GM21619 (cell line): ENCODE results near the gene ZNF165.
"Not testable (repeated sequence)": the region's sequence is repeated elsewhere in the genome, so short reads cannot be mapped to it uniquely, and the experiment has no call there.

Source experiments
- ATAC-seq: cut with Tn5 transposase; IDR thresholded peaks from one replicate; pipeline ENCODE4 v1.9.1; 2021; ENCODE audit not compliant: unreplicated experiment

The ZNF165 gene

DNA sequence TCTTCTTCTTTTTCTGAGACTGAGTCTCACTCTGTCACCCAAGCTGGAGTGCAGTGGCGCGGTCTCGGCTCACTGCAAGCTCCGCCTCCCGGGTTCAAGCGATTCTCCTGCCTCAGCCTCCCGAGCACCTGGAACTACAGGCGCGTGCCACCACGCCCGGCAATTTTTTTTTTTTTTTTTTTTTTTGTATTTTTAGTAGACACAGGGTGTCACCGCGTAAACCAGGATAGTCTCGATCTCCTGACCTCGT, at the start of gene ZNF165:
TSS of gene ZNF165 (plus strand) at position 188 of the 250 bp plus-strand sequence. CDS start 4,913 bp downstream, outside the sequence.
- ATAC-seq = not testable (repeated sequence)

GRCh38 chr6:28053584-28053983, 26.8 kb upstream of the ZNF165 start:
- no peak for ATAC-seq

DNA sequence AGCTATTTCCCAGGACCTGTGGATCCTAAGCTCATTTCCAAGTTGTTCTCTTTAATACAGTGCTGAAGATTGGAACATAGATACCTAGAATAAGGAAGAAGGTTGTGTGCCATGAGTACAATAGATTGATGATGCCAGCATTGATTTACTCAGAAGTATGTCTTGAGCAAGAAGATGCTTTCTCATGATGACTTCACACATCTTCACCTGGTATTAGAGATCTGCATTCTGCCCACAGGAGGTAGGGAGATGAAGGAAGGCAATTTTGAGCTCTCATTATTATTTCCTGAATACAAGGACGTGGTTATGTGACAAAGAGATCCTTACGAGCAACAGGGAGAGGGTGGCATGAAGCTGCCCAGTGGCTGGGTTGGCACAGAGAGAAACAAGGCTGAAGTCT, 20.0 kb upstream of the ZNF165 start:
- ATAC-seq = no peak

DNA sequence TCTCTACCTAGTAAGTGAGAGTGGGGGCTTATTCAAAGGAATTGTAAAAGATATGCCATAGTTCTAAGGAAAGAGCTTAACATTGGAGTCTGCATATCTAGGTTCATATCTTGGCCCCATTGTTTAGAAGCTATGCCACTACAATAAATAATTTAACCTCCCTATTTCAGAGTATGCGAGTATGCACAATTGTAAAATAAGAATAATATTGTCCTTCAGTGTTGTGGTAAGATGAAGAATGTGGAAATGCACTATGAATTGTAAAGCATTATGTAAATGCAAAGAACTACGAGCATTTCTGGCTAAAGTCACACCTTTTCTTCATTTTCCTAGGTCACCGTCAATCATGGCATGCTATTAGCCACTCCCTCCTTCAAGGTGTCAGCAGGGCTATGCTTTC, 16.1 kb upstream of the ZNF165 start:
- ATAC-seq = no peak

GRCh38 chr6:28068067-28068466, 12.3 kb upstream of the ZNF165 start:
- no peak for ATAC-seq

DNA sequence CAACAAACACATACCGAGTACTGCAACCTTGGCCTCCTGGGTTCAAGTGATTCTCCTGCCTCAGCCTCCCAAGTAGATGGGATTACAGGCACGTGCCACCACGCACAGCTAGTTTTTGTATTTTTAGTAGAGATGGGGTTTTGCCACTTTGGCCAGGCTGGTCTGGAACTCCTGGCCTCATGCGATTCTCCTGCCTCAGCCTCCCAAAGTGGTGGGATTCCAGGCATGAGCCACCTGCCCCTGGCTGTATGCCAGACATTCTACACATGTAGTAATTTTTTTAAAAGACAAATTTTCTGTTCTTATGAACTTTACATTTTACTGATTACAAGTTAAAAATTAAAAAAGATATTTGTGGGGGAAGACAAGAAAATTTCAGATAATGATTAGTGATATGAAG, 9.4 kb upstream of the ZNF165 start:
- not testable (repeated sequence) for ATAC-seq

GRCh38 chr6:28078050-28078449, 2.3 kb upstream of the ZNF165 start:
- ATAC-seq = no peak

- no peak for ATAC-seq
Measured at GRCh38 chr6:28078836-28079235, 1.5 kb upstream of the ZNF165 start.

- peak; percentile 70 for ATAC-seq
Measured at GRCh38 chr6:28080631-28081485, 490 bp downstream of the ZNF165 start.

GRCh38 chr6:28081486-28081751, 1.1 kb downstream of the ZNF165 start:
- peak; percentile 50 for ATAC-seq

DNA sequence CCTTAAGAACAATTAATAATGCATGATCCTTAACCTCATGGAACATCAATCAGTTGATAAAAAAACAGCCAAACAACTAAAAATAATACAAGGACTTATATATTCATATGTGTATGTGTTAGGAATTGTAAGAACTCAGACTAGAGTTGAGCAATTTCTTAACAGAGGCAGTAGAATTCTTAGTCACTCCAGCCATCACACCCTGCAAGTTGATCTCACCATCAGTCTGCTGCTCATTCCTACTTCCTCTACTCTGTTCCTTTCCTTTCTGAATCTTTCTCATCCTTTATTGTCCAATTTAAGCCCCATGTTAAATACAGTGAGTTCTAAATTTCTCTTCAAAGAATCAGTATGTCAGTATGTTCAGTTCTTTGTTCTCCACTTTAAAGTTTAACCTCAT, 2.6 kb downstream of the ZNF165 start:
- no peak for ATAC-seq

DNA sequence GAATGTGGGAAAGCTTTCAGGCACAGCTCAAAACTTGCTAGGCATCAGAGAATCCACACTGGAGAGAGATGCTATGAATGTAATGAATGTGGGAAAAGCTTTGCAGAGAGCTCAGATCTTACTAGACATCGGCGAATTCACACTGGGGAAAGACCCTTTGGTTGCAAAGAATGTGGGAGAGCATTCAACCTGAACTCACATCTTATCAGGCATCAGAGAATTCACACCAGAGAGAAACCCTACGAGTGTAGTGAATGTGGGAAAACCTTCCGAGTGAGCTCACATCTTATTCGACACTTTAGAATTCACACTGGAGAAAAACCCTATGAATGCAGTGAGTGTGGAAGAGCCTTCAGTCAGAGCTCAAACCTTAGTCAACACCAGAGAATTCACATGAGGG, 8.7 kb downstream of the ZNF165 start:
- no peak for ATAC-seq

DNA sequence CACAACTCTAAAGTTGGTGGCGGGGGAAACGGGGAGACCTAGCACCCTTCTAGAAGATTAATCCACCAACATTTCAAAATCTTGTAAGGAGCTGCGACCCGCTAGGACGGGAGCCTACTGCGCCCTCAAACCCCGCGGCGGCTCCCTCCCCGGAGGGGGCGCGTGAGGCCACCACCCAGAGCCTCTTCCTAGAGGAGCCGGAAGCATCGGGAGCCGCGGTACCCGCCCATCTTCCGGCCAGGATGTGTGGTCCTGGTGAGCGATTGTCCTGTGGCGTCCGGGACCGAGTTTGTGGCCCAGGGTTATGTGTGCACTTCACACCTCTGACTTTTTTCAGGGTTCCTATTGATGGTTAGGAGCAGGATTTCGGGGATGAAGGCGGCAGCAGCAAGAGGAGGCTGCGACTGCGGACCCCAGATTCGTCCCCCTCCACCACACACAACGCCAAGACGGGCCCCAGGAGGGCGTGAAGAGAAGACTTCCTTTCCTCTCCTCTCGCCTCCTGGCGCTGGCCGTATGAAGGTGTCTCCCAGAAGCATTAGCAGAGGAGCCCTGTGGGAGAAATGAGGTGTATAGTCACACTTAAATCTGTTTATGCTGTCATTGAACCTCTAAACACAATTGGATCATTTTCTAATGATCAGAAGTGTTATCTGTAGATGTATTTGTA, 10.7 kb downstream of the ZNF165 start:
- no peak for ATAC-seq

GRCh38 chr6:28102222-28102621, 21.9 kb downstream of the ZNF165 start:
- ATAC-seq = not testable (repeated sequence)

DNA sequence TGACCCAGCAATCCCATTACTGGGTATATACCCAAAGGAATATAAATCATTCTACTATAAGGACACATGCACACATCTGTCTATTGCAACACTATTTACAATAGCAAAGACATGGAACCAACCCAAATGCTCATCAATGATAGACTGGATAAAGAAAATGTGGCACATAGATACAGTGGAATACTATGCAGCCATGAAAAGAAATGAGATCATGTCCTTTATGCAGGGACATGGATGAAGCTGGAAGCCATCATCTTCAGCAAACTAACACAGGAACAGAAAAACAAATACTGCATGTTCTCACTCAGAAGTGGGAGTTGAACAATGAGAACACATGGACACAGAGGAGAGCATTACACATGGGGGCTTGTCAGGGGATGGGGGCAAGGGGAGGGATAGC, 22.3 kb downstream of the ZNF165 start:
- not testable (repeated sequence) for ATAC-seq

DNA sequence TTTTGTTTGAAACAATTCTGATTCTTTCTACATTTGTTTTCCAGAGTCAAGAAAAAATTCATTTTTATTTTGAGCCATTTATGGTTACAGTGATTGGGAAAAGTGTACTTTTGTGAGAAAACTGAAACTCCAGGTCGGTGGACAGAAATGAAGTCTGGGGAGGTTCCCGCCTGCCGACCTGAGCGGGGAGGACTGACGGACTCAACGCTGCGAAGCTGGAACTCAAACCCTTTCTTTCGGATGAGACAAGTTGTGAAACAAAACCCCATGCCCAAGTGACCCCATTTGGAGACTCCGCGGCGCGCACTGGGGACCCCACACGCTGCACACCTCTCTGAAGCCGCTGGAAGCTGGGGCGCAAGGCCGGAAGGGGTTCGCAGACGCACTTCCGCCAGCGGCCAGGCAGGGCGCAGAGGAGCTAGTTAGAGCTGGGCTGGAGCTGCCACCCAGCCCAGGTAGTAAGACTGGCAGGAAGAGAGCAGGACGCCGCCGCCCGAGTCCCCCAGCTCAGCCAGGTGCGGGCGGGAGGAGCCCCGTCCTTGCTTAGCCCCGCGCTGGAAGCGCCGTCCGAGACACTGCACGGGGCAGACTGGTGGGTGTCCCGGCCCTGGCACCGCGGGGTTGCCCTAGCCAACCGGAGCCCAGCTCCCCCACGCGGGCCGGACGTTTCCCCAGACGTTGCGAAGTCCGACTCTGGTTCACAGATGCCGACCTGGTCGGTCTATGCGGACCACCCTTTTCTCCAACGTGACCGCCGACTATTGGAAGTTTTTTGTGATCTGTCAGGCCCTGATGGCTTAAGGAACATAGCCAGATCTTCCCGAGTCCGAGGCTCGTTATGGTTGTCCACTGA, 24.2 kb downstream of the ZNF165 start:
- peak; percentile 97 for ATAC-seq

DNA sequence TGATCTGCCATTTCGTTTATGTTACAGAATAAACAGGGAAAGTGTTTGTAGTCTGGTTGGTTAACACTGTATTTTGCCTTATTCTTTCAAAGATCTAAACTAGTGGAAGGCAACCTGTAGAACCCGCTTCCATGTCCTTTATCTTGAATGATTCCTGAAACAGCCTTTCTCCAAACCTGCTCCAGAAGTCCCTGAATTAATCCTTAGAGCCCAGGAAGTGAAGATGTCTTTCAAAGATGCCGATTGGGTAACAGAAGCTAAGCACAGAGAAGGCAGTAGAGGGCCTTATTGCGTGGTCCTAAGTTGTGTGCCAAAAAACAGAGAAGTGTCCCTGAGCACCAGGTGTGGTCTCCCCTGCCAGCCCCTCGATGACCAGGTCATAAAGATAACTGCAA, 24.9 kb downstream of the ZNF165 start:
- no peak for ATAC-seq

GRCh38 chr6:28107506-28107905, 27.1 kb downstream of the ZNF165 start:
- ATAC-seq = no peak

GRCh38 chr6:28111964-28112363, 31.6 kb downstream of the ZNF165 start:
- ATAC-seq = no peak

GRCh38 chr6:28115799-28116198, 35.4 kb downstream of the ZNF165 start:
- no peak for ATAC-seq

- ATAC-seq = no peak
Measured at GRCh38 chr6:28117386-28118050, 37.1 kb downstream of the ZNF165 start.
